Globus pallidus (tissue), 1 donor: ENCODE results near the gene NUDT8.
"Not testable (repeated sequence)": the region's sequence is repeated elsewhere in the genome, so short reads cannot be mapped to it uniquely, and the experiment has no call there.

Experiments used
- DNase-seq: peaks from one replicate; pipeline ENCODE4 v3.0.0-alpha.2; 2015; ENCODE audit warnings: low spot score

Gene NUDT8

DNA sequence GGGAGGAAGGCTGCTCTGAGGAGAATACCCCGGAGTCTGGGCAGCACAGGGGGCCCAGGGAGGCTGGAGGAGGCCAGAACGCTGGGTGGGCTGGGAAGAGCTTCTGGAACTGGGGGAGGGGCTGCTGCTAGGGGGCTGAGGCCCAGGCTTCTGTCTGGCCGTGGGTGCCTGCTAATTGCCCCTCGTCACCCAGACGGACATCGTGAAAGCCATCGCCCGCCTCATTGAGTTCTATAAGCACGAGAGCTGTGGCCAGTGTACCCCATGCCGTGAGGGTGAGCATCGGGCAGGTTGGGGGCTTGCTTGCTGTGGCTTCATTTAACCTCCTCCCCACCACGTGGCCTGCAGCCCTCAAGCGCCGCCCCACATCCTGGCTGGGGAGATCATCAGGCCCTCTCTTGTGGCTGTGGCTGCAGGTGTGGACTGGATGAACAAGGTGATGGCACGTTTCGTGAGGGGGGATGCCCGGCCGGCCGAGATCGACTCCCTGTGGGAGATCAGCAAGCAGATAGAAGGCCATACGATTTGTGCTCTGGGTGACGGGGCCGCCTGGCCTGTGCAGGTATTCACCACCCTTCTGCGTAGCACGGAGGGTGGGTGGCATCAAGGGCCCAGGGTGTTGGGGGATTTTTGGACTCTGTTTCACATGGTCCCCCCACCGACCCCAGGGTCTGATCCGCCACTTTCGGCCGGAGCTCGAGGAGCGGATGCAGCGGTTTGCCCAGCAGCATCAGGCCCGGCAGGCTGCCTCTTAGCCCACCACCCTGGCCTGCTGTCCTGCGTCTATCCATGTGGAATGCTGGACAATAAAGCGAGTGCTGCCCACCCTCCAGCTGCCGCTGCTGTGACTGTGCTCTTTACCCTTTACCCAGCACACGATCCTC is 17.8 kb downstream of the NUDT8 start:
- DNase-seq, result no peak

DNA sequence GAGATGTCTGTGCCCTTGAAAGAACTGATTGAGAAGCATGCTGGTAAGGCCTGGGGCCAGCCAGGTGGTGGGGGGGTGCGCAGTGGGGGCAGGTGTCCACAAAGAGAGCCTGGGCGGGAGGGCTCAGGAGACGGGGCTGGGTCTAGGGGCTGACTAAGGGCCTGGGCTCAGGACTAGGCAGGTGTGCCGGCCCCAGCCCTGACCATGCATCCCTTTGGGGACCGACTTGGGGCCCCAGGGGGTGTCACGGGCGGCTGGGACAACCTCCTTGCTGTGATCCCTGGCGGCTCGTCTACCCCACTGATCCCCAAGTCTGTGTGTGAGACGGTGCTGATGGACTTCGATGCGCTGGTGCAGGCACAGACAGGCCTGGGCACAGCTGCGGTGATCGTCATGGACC is 18.6 kb downstream of the NUDT8 start:
- DNase-seq, result no peak

DNA sequence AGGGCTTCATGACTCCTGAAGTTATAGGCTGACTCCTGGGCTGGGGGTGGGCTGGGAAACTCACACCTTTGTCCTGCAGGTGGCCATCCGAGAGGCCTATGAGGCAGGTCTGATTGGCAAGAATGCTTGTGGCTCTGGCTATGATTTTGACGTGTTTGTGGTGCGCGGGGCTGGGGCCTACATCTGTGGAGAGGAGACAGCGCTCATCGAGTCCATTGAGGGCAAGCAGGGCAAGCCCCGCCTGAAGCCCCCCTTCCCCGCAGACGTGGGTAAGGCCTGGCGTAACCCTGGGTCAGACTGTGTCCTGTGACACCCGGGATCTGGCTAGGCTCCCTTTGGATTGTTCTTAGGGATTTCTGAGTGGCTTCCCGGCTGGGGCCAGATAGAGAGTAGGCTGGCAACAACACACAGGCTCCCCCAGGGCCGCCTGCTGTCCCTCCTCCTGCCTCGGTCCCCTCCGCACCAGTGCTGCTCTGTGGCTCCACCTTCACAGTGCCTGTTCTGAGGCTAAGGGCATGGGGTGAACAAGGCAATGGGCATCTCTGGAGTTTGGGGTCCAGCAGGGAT is 19.4 kb downstream of the NUDT8 start:
- DNase-seq, result no peak

DNA sequence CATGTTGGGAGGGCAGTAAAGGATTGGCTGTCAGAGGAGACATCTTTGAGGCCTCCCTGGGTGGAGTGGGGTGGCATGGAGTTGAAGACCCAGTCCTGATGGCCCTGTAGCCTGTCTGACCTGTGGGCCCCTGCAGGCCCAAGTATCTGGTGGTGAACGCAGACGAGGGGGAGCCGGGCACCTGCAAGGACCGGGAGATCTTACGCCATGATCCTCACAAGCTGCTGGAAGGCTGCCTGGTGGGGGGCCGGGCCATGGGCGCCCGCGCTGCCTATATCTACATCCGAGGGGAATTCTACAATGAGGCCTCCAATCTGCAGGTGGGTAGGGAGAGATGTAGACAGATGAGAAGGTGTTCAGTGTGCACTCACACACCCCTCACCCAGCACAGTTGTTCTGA is 20.4 kb downstream of the NUDT8 start:
- DNase-seq, result no peak

DNA sequence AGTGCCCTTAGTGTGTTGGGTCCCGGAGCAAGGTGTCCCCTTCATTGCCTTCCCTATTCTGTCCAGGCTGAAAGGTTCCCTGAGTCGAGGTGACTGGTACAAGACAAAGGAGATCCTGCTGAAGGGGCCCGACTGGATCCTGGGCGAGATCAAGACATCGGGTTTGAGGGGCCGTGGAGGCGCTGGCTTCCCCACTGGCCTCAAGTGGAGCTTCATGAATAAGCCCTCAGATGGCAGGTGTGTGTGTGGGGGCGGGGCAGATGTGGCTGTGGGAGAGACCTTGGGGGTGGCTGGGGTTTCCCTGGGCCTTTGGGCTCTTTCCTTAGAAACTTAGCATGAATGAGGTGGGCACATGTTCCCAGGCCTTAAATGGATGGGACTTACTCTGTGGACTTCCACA is 21.3 kb downstream of the NUDT8 start:
- no peak for DNase-seq

DNA sequence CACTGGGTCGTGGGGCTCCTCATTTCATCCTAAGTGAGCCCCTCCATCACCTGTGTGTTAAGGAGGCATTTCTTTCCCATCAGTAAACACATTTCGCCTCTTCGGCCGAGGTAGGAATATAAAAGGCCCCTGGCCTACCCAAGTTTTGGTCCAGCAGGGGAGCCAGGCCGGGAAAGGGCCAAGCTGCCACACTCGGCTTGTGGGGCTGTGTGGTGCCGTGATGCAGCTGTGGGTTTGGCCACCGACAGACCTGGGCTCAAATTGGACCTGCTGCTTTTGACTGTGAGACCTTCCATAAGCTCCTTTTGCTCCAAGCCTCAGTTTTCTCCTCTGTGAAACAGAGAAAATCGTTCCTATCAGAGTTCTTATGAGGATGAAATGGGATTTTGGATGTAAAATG is 22.2 kb downstream of the NUDT8 start:
- no peak for DNase-seq

DNA sequence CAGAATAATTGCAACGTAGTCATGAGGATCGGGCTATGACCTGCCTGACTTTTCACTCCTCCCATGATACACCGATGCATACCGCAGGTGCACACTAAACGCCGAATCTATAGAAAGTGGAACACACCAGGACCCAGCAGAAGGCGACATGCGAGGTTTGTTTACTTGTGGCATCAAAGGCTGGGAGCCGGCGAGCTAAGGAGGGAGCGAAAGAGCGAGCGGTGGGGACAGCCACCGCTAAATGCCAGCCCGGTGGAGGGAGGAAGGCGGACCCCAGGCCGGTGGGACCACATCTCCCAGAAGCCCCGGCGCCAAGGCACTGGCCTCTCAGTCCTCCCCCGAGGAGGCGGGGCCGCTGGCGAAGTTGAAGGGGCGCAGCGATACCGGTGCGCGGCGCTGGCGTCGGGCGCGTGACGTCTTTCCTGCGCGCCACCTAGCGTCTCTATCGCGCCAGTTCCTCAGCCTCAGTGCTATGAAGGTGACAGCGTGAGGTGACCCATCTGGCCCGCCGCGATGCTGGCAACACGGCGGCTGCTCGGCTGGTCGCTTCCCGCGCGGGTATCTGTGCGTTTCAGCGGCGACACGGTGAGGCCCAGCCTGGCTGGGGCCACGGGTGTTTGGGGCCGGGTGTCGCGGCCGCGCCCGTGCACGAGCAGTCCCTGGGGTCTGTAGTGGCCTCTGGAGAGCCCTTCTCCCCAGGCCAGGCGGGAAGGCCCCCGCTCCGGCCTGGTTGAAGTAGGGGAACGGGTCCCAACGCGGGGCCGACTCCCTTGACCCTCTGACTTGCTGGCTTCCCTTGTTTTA is 23.0 kb downstream of the NUDT8 start, which contains the start of gene NDUFV1:
Gene NDUFV1, plus strand, starts transcription at position 445 of the 804 bp plus-strand sequence. Its CDS starts 69 bp downstream, at position 514.
- peak; percentile 94 for DNase-seq

DNA sequence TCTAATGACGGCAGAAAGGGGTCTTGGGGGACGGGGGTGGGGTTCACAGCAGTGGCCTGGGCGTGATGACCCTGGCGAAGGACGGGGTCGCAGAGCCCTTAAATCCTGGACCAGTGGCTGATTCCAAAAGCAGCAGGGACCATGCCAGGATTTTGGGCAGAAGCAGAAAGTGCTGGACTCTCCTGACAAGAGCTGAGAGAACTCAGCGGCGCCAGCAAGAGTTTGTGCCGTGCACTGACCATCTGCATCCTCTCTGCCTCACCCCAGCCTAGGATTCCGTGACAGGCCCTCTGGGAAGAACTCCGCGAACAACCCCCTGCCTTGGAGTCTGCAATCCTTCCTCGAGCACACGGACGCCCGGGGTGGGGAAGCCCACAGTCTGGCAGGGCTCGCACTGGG is 23.6 kb downstream of the NUDT8 start:
- no peak for DNase-seq

DNA sequence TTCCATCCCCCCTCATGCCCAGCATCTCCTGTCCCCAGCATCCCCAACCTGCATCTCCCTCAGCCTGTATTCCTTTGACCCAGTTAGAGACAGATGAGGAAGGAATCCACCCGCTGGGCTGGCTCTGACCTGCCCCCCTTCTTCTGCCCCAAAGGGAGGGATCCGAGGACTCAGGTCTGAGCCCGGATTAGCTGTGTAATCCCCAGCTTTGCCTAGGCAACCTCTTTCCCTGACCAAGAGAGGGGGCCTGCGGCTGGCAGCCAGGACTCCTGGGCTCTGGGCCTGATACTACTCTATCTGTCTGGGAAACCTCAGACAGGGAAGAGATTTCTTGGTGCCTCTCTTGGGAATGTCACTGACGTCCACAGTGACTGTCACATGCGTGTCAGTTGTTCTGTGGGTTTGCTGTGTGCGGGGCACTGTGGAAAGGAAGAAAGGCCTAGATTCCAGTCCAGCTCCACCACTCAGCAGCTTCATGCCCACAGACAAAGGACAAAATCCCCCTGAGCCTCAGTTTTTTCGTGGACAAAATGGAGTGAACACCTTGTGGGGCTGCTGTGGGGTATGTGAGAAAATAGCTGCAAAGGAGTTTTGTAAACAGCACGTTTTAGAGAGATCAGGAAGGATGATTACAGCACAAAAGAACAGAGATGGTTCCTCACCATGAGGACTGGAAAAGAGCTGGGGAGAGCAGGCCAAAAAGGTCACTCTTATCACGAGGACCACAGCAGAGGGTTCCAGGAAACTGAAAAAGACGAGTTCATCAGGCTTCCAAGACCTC is 24.3 kb downstream of the NUDT8 start:
- DNase-seq, result no peak

DNA sequence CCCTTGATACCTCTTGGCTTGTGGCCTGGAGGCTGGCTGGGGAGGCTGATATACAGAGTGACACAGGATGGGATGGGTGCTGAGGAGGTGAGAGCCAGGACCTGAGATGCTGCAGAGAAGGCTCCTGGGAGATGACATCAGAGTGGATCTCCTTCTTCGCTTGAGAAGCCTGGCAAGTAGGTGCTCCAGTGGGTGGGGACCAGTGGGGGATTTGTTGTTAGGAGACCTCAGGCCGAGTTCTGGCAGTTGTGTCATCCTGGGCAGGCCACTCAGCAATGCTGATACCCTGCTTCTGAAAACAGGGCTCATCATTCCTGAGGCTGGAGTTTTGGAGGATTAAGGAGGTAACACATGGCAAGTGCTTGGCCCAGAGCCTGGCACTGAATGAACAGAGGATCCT is 24.9 kb downstream of the NUDT8 start:
- no peak for DNase-seq

DNA sequence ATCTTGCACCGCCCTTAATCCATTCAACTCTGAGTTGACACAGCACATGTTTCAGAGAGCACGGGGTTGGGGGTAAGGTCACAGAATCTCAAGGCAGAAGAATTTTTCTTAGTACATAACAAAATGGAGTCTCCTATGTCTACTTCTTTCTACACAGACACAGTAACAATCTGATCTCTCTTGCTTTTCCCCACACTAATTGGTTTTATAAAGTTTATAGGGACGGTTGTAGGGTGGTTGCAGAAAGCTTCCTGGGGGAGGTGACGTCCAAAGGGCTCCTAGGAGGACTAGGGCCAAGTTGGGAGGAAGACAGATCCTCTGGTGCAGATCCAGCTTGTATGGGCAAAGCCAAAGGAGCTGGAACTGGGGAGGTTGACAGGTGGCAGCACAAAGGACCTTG is 25.6 kb downstream of the NUDT8 start:
- not testable (repeated sequence) for DNase-seq

DNA sequence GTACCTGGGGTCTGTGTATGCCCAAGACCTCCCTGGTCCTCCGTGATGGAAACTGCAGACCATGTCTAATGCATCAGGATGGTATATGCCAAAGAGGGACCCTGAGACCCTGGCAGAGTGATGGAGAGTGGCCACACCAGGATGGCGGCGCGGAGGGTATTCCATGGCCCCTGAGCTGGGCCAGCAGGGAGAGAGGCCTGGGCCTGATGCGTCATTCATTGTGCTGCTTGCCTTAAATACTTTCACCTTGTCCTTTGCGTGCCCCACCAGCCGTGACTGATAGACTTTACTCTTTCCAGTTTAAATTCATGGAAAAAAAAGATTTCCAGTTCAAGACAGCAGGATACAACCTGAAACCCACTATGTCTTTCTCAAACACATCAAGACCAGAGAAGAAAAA is 28.6 kb downstream of the NUDT8 start:
- DNase-seq, result no peak

DNA sequence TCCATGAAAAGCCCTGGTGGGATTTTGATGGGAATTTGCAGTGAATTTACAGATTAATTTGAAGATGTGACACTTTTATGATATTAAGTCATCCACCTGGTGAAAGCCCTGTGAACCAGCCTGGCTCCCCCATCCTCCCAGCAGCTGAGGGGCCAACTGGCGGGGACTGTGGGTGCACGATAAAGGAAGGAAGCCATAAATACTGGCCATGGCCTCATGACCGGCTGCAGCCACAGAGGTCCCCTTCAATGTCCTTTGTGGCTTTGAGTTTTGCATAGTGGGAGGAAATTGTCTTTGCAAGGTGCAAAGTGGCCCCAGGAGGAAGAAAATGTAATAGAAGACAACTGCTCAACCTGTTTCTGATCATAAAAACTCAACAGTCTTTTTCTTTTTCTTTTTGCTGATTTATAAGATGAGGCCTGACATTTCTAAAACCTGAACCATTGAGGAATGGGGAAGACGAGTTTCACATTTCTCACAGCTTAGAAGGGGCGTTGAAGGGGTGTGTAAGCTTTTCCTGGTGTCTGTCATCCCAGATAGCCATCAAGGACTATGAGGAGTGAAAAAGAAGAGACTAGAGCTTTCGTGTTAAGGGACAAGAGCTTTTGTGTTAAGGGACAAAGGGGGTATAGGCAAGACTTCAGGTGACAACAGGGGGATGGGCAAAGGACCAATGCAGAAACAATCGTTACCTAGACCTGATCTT is 29.3 kb downstream of the NUDT8 start:
- no peak for DNase-seq

DNA sequence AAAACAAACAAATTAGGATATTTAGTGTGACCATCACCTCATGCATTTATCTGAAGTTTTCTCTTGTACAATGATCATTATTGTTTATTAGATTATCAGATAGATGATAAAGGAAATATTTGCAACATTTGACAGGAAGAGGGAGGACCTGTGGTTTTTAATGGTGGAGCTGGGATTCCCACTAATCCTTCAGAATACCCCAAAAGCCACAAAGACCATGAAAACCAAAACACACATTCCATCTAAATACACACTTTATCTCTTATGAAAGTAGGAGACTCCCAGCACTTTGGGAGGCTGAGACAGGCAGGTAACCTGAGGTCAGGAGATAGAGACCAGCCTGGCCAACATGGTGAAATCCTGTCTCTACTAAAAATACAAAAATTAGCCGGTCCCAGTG is 30.6 kb downstream of the NUDT8 start:
- no peak for DNase-seq

DNA sequence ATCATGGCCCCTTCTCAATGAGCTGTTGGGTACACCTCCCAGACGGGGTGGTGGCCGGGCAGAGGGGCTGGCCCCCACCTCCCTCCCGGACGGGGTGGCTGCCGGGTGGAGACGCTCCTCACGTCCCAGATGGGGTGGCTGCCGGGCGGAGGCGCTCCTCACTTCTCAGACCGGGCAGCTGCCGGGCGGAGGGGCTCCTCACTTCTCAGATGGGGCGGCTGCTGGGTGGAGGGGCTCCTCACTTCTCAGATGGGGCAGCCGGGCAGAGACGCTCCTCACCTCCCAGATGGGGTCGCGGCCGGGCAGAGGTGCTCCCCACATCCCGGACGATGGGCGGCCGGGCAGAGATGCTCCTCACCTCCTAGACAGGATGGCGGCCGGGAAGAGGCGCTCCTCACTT is 31.8 kb downstream of the NUDT8 start:
- DNase-seq, result not testable (repeated sequence)

DNA sequence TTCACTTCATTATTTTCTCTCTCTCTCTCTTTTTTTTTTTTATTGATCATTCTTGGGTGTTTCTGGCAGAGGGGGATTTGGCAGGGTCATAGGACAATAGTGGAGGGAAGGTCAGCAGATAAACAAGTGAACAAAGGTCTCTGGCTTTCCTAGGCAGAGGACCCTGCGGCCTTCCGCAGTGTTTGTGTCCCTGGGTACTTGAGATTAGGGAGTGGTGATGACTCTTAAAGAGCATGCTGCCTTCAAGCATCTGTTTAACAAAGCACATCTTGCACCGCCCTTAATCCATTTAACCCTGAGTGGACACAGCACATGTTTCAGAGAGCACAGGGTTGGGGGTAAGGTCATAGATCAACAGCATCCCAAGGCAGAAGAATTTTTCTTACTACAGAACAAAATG is 32.3 kb downstream of the NUDT8 start:
- DNase-seq, result not testable (repeated sequence)

DNA sequence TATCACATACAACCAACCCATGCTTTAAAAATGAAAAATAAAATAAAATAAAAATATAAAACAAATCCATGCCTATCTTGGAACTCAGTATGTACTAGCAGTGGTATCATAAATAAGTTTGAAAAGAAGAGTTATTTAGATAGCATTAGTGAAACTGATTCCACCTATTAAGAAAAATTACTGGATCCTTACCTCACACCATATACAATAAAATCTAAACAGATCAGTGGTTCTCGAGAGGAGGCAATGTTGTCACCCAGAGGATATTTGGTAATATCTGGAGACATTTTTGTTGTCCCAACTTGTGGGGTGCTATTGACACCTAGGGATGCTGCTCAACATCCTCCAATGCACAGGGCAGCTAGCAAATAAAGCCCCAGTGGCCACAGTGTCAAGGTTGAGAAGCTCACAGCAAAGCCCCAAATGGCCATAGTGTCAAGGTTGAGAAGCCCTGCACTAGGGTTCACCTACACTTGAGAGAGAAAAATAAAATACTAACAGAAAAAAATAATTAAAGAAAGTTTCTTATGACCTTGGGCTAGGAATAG is 32.9 kb downstream of the NUDT8 start:
- DNase-seq, result no peak

DNA sequence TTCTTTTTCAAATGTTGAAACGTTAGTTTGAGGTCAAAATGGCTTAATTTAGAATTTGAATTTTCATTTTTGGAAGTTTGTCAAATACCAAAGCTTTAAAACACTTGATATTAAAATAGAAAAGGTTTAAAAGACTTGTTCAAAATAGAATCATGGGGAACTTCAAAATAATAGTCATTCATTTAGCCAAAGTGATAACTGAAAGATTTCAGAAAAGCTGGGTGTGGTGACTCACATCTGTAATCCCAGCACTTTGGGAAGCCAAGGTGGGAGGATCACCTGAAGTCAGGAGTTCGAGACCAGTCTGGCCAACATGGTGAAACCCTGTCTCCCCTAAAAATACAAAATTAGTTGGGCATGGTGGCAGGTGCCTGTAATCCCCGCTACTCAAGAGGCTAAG is 35.3 kb downstream of the NUDT8 start:
- DNase-seq, result no peak

DNA sequence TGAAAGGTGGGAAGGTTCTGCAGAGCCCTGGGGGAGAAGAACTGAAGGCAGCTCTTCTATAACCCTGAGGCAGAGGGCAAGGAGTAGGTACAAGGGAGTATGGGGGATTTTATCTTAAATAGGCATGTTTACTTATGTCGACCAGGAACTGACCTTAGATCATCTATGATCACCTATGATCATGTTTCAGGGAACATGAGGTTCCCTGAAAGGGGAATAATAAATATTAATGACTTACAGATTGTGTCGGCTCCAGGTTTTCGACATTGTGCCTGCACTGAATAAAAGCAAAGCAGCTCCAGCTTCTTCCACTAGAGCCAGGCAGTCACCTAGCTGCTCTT is 36.2 kb downstream of the NUDT8 start:
- no peak for DNase-seq

DNA sequence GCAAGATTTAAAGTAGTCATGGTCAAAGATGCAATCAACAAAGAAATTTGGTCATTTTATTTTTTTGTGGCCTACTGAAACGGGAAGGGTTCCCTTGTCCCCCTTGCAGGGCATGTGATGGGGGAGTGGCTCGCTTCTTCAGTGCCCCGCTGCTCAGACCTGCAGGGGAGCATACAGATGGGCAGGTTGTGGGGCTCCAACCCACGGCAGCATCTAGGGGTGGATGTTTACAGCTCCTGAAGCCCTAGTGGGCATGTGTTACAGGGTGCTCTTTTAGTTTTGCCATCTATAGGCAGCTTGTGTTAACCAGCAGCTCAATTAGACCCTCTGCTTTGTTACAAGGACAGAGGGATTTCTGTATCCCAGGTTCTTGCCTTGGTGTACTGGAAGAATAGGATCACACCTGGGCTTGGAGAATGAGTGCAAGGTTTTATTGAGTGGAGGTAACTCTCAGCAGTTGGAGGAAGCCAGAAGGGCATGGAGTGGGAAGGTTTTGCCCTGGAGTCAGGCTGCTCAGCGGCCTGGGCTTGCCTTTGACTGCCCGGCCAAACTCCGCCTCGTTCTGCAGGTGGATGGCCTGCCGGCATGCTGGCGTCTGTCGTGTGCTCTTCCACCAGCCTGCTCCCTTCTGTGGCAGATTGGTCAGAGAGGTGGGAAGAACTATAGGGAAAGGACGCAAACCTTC is 36.7 kb downstream of the NUDT8 start:
- DNase-seq, result no peak
